PC-3 (cell line): Measurements from ENCODE around the gene HRH2. TPM values are rescaled to one million over a fixed set of nuclear protein-coding genes. Genes with fewer than 3 reads are reported as not detected.

Source experiments
- ATAC-seq: fragments of 200-7000 bp; cut with Tn5 transposase; 2 replicates; pipeline ENCODE4 v1.9.1; 2020; ENCODE audit warnings: mild to moderate bottlenecking, moderate library complexity
- BruUV-seq: library from RNA; stranded (reverse); fragments of 400-500 nt; replicated peaks from 2 replicates; lab custom pipeline; 2021; lab: Mats Ljungman, UMichigan
- CTCF ChIA-PET: fragments of 300-600 bp; sonication (Branson Sonifier 250); formaldehyde crosslinking; loops from one replicate; lab custom pipeline; 2022; ENCODE audit warnings: antibody characterized with exemption; lab: Charles Lee
- POLR2A ChIA-PET: fragments of 300-600 bp; sonication (Branson Sonifier 250); formaldehyde crosslinking; loops from one replicate; lab custom pipeline; 2022; ENCODE audit warnings: antibody characterized with exemption; ENCODE audit not compliant: unreplicated experiment; lab: Charles Lee
- DNase-seq: peaks from one replicate; pipeline ENCODE4 v3.0.0-alpha.2; 2015
- H2AFZ ChIP-seq: fragments of 300-600 bp; sonication (generic); 2 replicates; pipeline ENCODE4 v1.6.0; 2016; ENCODE audit warnings: antibody characterized with exemption, low read length
- H3F3A ChIP-seq: fragments of 300-600 bp; sonication (generic); one replicate; pipeline ENCODE4 v1.6.0; 2017; ENCODE audit warnings: antibody characterized with exemption, low read length, control low read depth, mild to moderate bottlenecking; ENCODE audit not compliant: unreplicated experiment
- H3K27ac ChIP-seq: fragments of 300-600 bp; sonication (generic); 2 replicates; pipeline ENCODE4 v1.5.1; 2016; ENCODE audit warnings: mild to moderate bottlenecking, low read length
- H3K27me3 ChIP-seq: fragments of 300-600 bp; sonication (generic); 2 replicates; pipeline ENCODE4 v1.6.1; 2016; ENCODE audit warnings: low read length, mixed read lengths
- H3K36me3 ChIP-seq: fragments of 300-600 bp; sonication (generic); 2 replicates; pipeline ENCODE4 v1.6.1; 2016; ENCODE audit warnings: low read depth, mixed run types, low read length, mixed read lengths
- H3K4me1 ChIP-seq: fragments of 300-600 bp; sonication (generic); 2 replicates; pipeline ENCODE4 v1.5.1; 2016; ENCODE audit warnings: low read length; ENCODE audit not compliant: insufficient read depth
- H3K4me2 ChIP-seq: fragments of 300-600 bp; sonication (generic); 2 replicates; pipeline ENCODE4 v1.6.0; 2016; ENCODE audit warnings: low read length
- H3K4me3 ChIP-seq: fragments of 300-600 bp; sonication (generic); 2 replicates; pipeline ENCODE4 v1.5.1; 2016; ENCODE audit warnings: mild to moderate bottlenecking, low read length, mixed read lengths
- H3K79me2 ChIP-seq: fragments of 300-600 bp; sonication (generic); 2 replicates; pipeline ENCODE4 v1.6.1; 2017; ENCODE audit warnings: low read length, mixed read lengths
- H3K9ac ChIP-seq: fragments of 300-600 bp; sonication (generic); 2 replicates; pipeline ENCODE4 v1.6.0; 2016; ENCODE audit warnings: mild to moderate bottlenecking, low read length
- H3K9me2 ChIP-seq: fragments of 300-600 bp; sonication (generic); replicated peaks from 2 replicates; pipeline ENCODE4 v1.6.1; 2016; ENCODE audit warnings: mixed run types, low read length, mixed read lengths
- H3K9me3 ChIP-seq: fragments of 300-600 bp; sonication (generic); 2 replicates; pipeline ENCODE4 v1.6.1; 2016; ENCODE audit warnings: low read length, mixed read lengths
- H4K20me1 ChIP-seq: fragments of 300-600 bp; sonication (generic); 2 replicates; pipeline ENCODE4 v1.6.1; 2016; ENCODE audit warnings: low read length, mixed read lengths
- EZH2 ChIP-seq: fragments of 300-600 bp; sonication (generic); IDR thresholded peaks from one replicate; pipeline ENCODE4 v1.6.1; 2017; ENCODE audit warnings: antibody characterized with exemption, mild to moderate bottlenecking, low read length; ENCODE audit not compliant: unreplicated experiment
- EZH2phosphoT487 ChIP-seq: fragments of 300-600 bp; sonication (generic); IDR thresholded peaks from 2 replicates; pipeline ENCODE4 v1.6.1; 2018; ENCODE audit warnings: mild to moderate bottlenecking, antibody characterized with exemption, low read length, borderline replicate concordance
- intact Hi-C: fragments of 100-400 bp; cut with micrococcal nuclease; formaldehyde crosslinking; loops from 2 replicates; pipeline ENCODE4 v1.9.0; 2023
- total RNA-seq: library from RNA; depleted of rRNA; stranded (reverse); fragments of >200 nt; gene quantifications from 2 replicates; pipeline ENCODE4 v1.2.3, GENCODE V29; 2014
- TF ChIP-seq, protein P1 (sequence below): fragments of 300-600 bp; sonication (generic); conservative IDR thresholded peaks from 2 replicates; pipeline ENCODE4 v1.5.1; 2017; ENCODE audit warnings: antibody characterized with exemption, low read depth, mild to moderate bottlenecking, low read length

HRH2 gene
- total RNA-seq, 1 experiment from 2014 or later = not detected

DNA sequence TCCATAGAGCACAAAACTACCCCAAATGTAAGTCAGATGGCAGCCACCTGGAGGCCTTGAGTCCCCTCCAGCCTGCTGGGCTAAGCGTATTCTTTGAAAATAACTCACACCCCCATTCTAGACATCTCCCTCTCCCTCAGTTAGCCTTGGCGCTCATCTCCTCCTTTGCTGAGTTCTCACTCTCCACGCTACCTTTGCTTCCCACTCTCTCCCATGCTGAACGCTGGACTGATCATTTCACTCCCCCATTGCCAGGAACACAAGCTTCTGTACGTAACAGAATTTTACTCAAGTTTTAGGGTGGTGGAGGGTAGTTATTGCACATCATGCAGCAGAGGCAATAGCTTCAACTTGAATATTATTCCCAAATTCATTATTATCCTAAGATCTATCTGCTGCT, 47.5 kb upstream of the HRH2 start:
- Histone ChIP-seq H4K20me1 (no peaks in the 10 kb centered on the region), H3K4me3 (no peak overlapping the region), H3K9me3 (no peaks in the 10 kb centered on the region), H3K27me3 (peaks cover 49% of the 10 kb centered on the region), H2AFZ (no peak overlapping the region), H3K36me3 (no peaks in the 10 kb centered on the region), H3K79me2 (no peaks in the 10 kb centered on the region), H3K9ac (no peak overlapping the region), H3K4me2 (no peak overlapping the region), H3K4me1 (no peaks in the 10 kb centered on the region), H3F3A (no peaks in the 10 kb centered on the region), H3K27ac (no peak overlapping the region), H3K9me2 (no peaks in the 10 kb centered on the region)
- POLR2A ChIA-PET = no interaction called here
- ATAC-seq = no peak
- intact Hi-C loops = no loop called here
- CTCF ChIA-PET = no interaction called here
- no TSS peak for BruUV-seq
- DNase-seq = no peak
- TF ChIP-seq, protein P1, sequence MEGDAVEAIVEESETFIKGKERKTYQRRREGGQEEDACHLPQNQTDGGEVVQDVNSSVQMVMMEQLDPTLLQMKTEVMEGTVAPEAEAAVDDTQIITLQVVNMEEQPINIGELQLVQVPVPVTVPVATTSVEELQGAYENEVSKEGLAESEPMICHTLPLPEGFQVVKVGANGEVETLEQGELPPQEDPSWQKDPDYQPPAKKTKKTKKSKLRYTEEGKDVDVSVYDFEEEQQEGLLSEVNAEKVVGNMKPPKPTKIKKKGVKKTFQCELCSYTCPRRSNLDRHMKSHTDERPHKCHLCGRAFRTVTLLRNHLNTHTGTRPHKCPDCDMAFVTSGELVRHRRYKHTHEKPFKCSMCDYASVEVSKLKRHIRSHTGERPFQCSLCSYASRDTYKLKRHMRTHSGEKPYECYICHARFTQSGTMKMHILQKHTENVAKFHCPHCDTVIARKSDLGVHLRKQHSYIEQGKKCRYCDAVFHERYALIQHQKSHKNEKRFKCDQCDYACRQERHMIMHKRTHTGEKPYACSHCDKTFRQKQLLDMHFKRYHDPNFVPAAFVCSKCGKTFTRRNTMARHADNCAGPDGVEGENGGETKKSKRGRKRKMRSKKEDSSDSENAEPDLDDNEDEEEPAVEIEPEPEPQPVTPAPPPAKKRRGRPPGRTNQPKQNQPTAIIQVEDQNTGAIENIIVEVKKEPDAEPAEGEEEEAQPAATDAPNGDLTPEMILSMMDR = no peak
- TF ChIP-seq EZH2phosphoT487 (no peak), EZH2 (no peak)

DNA sequence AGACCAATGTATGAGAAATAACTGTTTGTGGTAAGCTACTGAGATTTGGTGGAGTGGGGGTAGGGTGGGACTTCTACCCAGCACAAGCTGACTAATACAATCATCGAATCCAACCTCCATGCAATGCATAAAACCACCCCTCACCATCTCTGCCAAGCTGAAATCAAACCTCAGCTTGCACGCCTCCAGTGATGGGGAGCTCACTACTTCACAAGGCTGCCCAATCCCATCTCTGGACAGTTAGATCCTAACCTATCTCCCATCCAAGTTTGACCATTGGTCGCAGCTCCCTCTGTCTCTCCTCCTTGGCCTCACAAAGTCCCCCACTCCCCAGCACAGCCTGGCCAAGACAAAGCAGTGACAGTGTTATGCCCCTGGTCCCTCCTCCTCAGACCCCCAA, 47.0 kb upstream of the HRH2 start:
- POLR2A ChIA-PET = no interaction called here

DNA sequence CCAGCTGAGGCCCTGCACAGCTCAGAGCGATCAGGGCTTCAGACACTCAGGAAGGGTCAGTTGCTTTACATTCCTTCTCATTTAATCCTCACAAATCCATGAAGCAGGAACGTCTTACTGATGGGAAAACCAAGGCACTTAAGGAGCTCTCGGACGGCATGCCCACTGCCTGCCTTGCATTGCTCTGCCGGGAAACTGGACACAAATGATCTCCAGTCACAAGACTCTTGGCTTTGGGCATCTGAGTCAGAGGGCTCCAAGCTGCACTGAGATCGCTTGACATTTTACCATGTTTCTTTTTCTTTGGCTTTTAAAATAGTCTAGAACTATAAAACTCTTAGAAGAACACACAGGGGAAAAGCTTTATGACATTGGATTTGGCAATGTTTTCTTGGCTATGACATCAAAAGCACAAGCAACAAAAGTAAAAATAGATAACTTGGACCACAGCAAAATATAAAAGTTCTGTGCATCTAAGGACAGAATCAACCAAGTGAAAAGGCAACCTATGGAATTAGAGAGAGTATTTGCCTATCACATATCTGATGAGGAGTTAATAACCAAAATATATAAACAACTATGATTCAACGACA, 43.6 kb upstream of the HRH2 start:
- Histone ChIP-seq H2AFZ (no peak overlapping the region), H3K4me2 (no peak overlapping the region), H3K9me3 (no peaks in the 10 kb centered on the region), H3K27me3 (peaks cover 29% of the 10 kb centered on the region), H3K4me3 (no peak overlapping the region), H4K20me1 (no peaks in the 10 kb centered on the region), H3K4me1 (no peaks in the 10 kb centered on the region), H3K79me2 (no peaks in the 10 kb centered on the region), H3K27ac (no peak overlapping the region), H3K9me2 (no peaks in the 10 kb centered on the region), H3F3A (no peaks in the 10 kb centered on the region), H3K36me3 (no peaks in the 10 kb centered on the region), H3K9ac (no peak overlapping the region)
- no peak for DNase-seq
- no TSS peak for BruUV-seq
- ChIA-PET POLR2A (no interaction called here), CTCF (no interaction called here)
- ATAC-seq = no peak
- TF ChIP-seq, protein P1 = no peak
- TF ChIP-seq EZH2 = no peak
- no peak for TF ChIP-seq EZH2phosphoT487
- intact Hi-C loops = no loop called here

More for the DNA sequence above, 47.0 kb upstream of the HRH2 start:
- CTCF ChIA-PET = no interaction called here
- H3K4me3 ChIP-seq = no peak overlapping the region
- DNase-seq (no peak), ATAC-seq (no peak)
- no peak overlapping the region for H3K4me2 ChIP-seq
- peaks cover 43% of the 10 kb centered on the region for H3K27me3 ChIP-seq
- H3K9me3 ChIP-seq = no peaks in the 10 kb centered on the region
- TF ChIP-seq EZH2 (no peak), EZH2phosphoT487 (no peak)
- TF ChIP-seq, protein P1 = no peak
- no peaks in the 10 kb centered on the region for H4K20me1 ChIP-seq
- H2AFZ ChIP-seq = no peak overlapping the region
- H3K4me1 ChIP-seq = no peaks in the 10 kb centered on the region
- H3K79me2 ChIP-seq = no peaks in the 10 kb centered on the region
- no peaks in the 10 kb centered on the region for H3K9me2 ChIP-seq
- H3K36me3 ChIP-seq = no peaks in the 10 kb centered on the region
- H3K9ac ChIP-seq = no peak overlapping the region
- no peak overlapping the region for H3K27ac ChIP-seq
- BruUV-seq = no TSS peak
- H3F3A ChIP-seq = no peaks in the 10 kb centered on the region
- intact Hi-C loops = no loop called here
